HG03045 (cell line): Measurements from ENCODE around the gene PIP5K1B.

Experiments
- ATAC-seq: cut with Tn5 transposase; IDR thresholded peaks from one replicate; pipeline ENCODE4 v1.9.1; 2021; ENCODE audit warnings: mild to moderate bottlenecking, moderate library complexity; ENCODE audit not compliant: unreplicated experiment

PIP5K1B gene

GRCh38 chr9:68844631-68845612 lies 139.9 kb downstream of the PIP5K1B start:
- peak; percentile 72 for ATAC-seq

GRCh38 chr9:68847765-68848164 lies 142.7 kb downstream of the PIP5K1B start:
- ATAC-seq, result peak; percentile 57

DNA sequence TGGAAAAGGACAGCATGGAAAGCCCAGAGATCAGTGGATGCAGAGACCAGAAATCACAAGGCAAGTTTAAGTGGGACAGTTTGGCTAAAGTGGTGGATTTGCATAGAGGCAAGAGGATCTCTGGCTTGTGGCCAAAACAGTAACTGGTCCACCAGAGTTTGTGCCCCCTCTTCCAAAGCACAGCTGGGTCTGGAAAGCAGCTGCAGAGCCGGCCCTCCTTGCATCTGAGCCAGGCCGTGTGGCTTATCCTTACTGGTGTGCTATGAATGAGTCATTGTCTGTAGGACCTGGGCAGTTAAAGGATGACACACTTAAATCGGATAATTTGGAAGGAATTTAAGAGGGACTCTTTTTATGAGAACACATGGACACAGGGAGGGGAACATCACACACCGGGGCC lies 146.6 kb downstream of the PIP5K1B start:
- no peak for ATAC-seq

GRCh38 chr9:68852941-68853340 lies 147.9 kb downstream of the PIP5K1B start:
- no peak for ATAC-seq

DNA sequence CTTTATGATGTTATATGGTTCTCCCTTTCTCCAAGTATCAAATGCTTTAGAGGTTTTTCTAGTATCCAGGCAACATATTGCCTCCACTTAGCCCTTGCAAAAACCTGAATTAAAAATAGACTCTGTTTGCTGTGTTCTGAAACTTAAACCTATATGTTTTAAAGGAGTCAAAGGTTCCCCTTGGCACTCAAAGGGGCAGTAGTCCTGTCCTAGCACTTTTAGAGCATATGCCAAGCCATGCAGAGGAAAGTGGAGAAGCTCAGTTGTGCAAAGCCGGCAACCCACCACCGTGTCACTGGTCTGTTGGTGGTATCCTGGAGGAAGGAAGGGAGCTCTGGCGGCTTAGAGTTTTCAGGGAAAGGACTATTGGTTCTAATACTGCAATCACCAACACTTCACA lies 154.3 kb downstream of the PIP5K1B start:
- ATAC-seq, result no peak

DNA sequence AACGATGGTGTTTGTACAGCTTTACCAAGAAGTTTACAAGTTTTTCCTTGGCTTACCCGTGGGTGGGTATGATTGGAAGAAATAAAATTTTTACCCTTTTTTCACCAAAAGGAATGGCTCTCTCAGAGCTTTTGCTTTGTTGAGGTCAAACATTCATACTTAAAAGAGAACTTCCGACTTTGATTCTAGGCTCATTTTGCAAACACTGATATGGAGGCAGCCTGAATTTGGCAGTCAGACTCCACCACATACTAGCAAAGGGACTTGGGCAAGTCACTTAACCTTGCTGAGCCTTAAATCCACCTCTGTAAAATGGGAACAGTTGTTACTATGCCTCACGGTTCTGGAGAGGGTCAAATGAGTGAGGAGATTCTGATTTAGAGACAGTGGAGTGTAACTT lies 155.4 kb downstream of the PIP5K1B start:
- no peak for ATAC-seq

- ATAC-seq, result no peak
These were observed 156.4 kb downstream of the PIP5K1B start for GRCh38 chr9:68861436-68861835.

GRCh38 chr9:68867066-68867465 lies 162.0 kb downstream of the PIP5K1B start:
- ATAC-seq, result no peak

GRCh38 chr9:68869022-68869421 lies 164.0 kb downstream of the PIP5K1B start:
- ATAC-seq, result no peak

DNA sequence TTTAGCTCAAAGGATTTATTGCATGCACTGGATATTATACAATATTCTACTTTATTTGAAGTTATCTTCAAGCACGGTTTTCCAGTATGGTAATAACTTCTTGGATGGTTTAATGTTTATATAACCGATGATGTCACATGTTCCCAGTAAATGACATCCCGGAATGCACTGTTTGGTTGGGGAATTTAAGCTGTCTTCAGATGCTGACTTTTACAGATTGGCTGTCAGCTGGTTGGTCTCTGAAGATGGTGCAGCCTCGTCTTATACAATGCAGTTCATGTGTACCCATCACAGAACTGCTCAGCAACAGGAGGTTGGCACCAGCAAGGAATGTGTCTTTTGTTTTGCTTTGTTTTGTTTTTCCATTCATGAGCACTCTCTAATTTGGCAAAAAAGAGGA lies 165.0 kb downstream of the PIP5K1B start:
- ATAC-seq, result no peak

- no peak for ATAC-seq
These were observed 166.2 kb downstream of the PIP5K1B start for GRCh38 chr9:68871236-68871635.

GRCh38 chr9:68872026-68872501 lies 167.0 kb downstream of the PIP5K1B start:
- no peak for ATAC-seq

DNA sequence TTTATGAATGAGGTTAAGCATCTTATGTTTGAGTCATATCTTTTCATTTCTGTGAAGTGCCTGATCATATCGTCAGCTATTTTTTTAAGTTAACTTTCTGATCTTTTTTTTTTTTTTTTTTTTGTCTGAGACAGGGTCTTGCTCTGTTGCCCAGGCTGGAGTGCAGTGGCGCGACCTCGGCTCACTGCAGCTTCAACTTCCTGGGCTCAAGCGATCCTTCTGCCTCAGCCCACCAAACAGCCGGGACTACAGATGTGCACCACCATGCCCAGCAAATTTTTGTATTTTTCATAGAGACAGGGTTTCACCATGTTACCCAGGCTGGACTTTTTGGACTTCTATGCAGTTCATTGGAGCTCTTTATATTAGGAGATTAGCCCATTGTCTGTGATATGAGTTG lies 168.1 kb downstream of the PIP5K1B start:
- ATAC-seq, result no peak

DNA sequence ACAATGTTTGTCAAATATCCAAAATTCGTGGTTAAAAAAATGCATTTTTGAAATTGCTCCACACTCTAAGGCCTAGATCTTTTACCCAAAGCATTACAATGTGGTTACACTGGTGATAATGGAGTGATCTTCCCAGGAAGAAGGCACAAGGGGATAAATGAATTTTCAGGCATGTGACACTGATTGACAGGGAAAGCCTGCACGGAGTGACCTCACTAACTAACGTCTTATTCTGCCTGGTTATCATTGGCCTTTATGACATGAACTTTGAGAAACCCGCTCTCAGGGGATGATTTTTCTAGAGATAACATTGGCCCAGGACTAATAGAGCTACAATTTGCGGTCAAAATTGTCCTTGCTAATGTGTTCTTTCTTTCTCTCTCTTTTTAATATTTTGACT lies 171.2 kb downstream of the PIP5K1B start:
- ATAC-seq, result no peak

GRCh38 chr9:68876681-68877080 lies 171.6 kb downstream of the PIP5K1B start:
- no peak for ATAC-seq

- ATAC-seq, result no peak
These were observed 172.2 kb downstream of the PIP5K1B start for GRCh38 chr9:68877219-68877618.

- no peak for ATAC-seq
These were observed 173.4 kb downstream of the PIP5K1B start for GRCh38 chr9:68878450-68878849.

- no peak for ATAC-seq
These were observed 178.2 kb downstream of the PIP5K1B start for GRCh38 chr9:68883224-68883623.

GRCh38 chr9:68887232-68887631 lies 182.2 kb downstream of the PIP5K1B start:
- ATAC-seq, result no peak

- ATAC-seq, result no peak
These were observed 189.5 kb downstream of the PIP5K1B start for GRCh38 chr9:68894502-68894901.

DNA sequence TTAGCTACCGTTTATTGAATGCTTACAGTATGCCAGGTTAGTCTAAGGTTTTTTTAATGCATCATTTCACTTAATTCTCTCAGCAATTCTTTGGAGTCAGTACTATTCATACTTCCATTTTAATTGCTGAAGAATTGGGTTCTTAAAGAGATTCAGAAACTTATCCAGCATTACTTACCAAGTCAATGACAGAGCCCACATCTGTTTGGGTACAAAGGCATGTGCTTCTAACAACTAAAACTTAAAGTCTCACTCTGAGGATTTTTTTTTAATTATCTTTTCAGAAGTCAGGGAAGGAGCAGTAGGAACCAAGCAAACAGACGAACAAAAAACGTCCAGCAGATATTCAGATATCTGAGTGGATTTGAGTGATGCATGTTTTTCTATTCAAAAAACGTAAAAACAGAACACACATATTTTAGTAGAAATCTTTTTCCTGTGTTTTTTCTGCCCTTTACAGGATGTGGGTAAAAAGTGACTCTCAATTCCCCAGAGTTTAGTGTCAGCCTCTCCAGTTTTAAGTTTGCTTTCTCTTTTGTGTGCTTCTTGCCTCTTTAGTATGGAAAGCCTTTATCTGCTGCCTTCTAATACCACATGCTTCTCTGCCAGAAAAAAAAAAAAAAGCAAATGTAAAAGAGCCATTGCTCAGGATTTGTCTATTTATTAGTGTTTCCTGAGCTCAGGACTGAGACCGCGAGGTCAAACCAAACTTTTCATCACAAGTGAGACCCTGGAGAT lies 190.9 kb downstream of the PIP5K1B start:
- peak; percentile 87 for ATAC-seq

DNA sequence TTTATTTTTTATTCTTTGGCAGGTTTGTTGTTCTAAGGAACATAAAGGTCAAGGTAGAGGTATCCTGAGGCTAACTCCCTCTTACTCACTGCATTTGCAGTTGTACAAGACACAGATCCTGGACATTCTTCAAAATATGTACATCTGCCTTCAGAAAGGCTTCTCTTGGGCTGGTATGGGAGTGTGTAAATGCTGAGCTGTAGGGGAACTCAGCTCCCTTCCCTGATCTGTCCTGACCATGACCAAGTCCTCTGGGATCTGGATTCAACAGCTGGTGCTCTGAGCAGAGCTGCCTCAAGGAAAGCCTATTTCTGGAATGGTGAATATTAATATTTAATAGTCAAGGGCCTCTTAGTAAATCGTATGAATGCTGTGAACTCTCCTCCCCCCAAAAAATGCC lies 191.4 kb downstream of the PIP5K1B start:
- ATAC-seq, result no peak
